ACC112 (cell line): ENCODE measurements around the gene GTF3C5.
"Not testable (repeated sequence)": the region's sequence is repeated elsewhere in the genome, so short reads cannot be mapped to it uniquely, and the experiment has no call there.

Experiments used
- H2AFZ ChIP-seq: fragments of 200-600 bp; sonication (generic); one replicate; pipeline ENCODE4 v1.6.0; 2017; ENCODE audit warnings: antibody characterized with exemption, low read length; ENCODE audit not compliant: unreplicated experiment
- H3K27ac ChIP-seq: fragments of 200-600 bp; sonication (generic); 2 replicates; pipeline ENCODE4 v1.5.1; 2014; ENCODE audit warnings: low read depth, mild to moderate bottlenecking, antibody characterized with exemption, low read length, moderate library complexity
- H3K27me3 ChIP-seq: fragments of 200-600 bp; sonication (generic); 2 replicates; pipeline ENCODE4 v1.6.1; 2014; ENCODE audit warnings: mild to moderate bottlenecking, antibody characterized with exemption, low read length, moderate library complexity, mixed read lengths; ENCODE audit not compliant: insufficient read depth
- H3K36me3 ChIP-seq: fragments of 200-600 bp; sonication (generic); 2 replicates; pipeline ENCODE4 v1.6.1; 2016; ENCODE audit warnings: mild to moderate bottlenecking, antibody characterized with exemption, low read length, moderate library complexity, mixed read lengths; ENCODE audit not compliant: insufficient read depth
- H3K4me1 ChIP-seq: fragments of 200-600 bp; sonication (generic); one replicate; pipeline ENCODE4 v1.6.1; 2016; ENCODE audit warnings: low read length, mixed read lengths; ENCODE audit not compliant: insufficient read depth, unreplicated experiment, control insufficient read depth
- H3K4me3 ChIP-seq: fragments of 200-600 bp; sonication (generic); 2 replicates; pipeline ENCODE4 v1.5.1; 2014; ENCODE audit warnings: mild to moderate bottlenecking, low read depth, low read length
- H3K79me2 ChIP-seq: fragments of 200-600 bp; sonication (generic); one replicate; pipeline ENCODE4 v1.6.0; 2016; ENCODE audit warnings: low read length; ENCODE audit not compliant: control insufficient read depth, unreplicated experiment, insufficient read depth

The GTF3C5 gene

DNA sequence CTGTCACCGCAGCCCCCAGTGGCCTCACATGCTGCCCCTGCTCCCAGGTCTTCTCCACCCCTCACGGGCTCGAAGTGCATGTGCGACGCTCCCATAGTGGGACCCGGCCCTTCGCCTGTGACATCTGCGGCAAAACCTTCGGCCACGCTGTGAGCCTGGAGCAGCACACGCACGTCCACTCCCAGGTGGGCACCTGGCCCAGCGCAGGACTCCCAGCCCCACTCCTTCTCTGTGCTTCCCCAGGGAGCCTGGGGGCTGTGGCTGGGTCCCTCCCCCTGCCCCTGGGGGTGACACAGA is 41.8 kb upstream of the GTF3C5 start:
- no peaks in the 10 kb centered on the region for H3K79me2 ChIP-seq
- no peaks in the 10 kb centered on the region for H3K36me3 ChIP-seq
- no peak overlapping the region for H3K27ac ChIP-seq
- H3K4me3 ChIP-seq, result no peak overlapping the region
- no peak overlapping the region for H2AFZ ChIP-seq
- H3K27me3 ChIP-seq, result peaks cover 36% of the 10 kb centered on the region
- peaks cover 9% of the 10 kb centered on the region for H3K4me1 ChIP-seq

DNA sequence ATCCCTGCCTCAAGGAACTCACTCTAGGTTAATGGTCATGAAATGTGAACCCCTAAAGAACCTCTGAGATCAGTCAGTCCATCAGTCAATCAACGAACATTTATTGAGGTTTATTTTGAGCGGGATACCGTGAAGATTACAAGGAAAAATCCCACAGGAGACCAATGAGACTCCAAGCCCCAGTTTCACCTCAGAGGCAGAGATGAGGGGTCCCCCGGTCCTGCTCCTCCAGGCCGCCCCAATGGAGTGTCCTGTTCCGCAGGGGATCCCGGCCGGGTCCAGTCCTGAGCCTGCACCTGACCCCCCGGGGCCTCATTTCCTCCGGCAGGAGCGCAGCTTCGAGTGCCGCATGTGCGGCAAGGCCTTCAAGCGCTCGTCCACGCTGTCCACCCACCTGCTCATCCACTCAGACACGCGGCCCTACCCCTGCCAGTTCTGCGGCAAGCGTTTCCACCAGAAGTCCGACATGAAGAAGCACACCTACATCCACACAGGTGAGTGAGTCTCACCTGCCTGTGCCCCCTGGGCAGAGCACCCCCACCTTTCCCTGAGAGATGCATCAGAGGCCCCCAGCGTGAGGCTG is 41.3 kb upstream of the GTF3C5 start:
- H3K27ac ChIP-seq, result no peak overlapping the region
- no peak overlapping the region for H2AFZ ChIP-seq
- peaks cover 41% of the 10 kb centered on the region for H3K27me3 ChIP-seq
- H3K79me2 ChIP-seq, result no peaks in the 10 kb centered on the region
- H3K4me1 ChIP-seq, result peaks cover 9% of the 10 kb centered on the region
- no peaks in the 10 kb centered on the region for H3K36me3 ChIP-seq
- H3K4me3 ChIP-seq, result no peak overlapping the region

DNA sequence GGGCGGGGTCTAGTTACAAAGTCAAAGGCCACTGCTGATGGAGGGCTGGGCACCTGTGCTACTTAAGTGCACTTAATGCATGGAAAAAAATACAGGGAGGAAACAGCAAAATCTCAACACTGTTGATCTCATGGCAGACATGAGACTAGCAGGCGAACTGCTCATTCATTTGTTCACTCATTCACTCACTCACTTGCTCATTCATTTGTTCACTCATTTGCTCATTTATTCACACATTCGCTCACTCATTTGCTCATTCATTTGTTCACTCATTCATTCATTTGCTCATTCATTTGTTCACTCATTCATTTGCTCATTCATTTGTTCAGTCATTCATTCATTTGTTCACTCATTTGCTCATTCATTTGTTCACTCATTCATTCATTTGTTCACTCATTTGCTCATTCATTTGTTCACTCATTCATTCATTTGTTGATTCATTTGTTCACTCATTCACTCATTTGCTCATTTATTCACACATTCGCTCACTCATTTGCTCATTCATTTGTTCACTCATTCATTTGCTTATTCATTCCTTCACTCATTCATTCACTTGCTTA is 40.7 kb upstream of the GTF3C5 start:
- H3K4me3 ChIP-seq, H3K27ac ChIP-seq, H3K36me3 ChIP-seq, H3K79me2 ChIP-seq, H3K4me1 ChIP-seq, H2AFZ ChIP-seq: not testable (repeated sequence)
- peaks cover 44% of the 10 kb centered on the region for H3K27me3 ChIP-seq

DNA sequence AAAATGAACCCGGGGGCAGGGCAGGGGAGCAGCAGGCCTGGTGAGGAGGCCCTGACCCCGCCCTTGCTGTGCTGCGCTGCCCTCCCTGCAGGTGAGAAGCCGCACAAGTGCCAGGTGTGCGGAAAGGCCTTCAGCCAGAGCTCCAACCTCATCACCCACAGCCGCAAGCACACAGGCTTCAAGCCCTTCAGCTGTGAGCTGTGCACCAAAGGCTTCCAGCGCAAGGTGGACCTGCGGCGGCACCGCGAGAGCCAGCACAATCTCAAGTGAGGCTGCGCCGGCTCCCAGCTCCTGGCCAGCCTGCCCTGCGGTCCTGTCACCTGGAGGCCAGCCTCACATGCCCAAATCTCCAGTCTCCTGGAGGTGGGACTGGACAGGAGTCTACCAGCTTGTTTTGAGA is 40.0 kb upstream of the GTF3C5 start:
- Histone ChIP-seq H2AFZ (no peak overlapping the region), H3K4me3 (no peak overlapping the region), H3K4me1 (peaks cover 9% of the 10 kb centered on the region)

DNA sequence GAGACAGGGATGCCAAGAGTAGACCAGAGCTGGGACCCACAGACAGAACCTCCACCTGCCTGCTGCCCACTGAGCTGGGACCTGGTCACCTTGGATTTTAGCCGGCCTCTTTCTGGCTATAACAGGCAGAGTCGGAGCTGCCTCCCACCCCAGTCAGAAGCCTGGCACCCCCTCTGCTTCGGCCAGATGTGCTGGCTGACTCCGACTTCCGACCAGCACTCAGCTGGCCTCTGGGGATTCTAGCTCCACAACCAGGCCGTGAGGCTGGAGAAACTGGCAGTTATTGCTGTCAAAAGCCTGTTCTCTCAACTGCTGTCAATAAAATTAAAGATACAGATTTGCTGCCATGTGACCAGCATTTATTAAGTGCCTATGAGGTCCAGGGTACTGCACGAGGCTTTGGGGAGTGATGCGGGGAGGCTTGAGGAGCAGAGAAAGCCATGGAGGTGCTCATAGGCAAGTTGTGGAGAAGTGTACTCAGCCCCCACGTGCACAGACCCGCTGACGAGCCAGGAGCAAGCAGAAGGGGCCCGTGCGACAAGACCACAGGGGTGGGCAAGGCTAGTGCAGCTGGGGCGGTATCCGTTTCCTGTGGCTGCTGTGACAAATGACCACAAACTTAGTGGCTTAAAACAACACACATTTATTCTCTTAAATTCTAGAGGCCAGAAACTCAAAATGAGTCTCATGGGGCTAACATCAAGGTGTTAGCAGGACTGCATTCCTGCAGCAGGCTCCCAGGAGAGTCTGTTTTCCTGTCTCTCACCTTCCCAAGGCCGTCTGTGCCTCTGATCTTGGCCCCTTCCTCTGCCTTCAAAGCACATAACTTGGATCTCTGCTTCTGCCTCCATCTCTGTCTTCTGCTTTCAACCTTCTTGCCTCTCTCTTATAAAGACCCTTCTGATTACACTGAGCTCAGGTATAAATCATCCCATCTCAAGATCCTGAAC is 39.2 kb upstream of the GTF3C5 start:
- peaks cover 51% of the 10 kb centered on the region for H3K27me3 ChIP-seq
- no peak overlapping the region for H3K4me3 ChIP-seq
- H3K79me2 ChIP-seq, result no peaks in the 10 kb centered on the region

More for the DNA sequence above, 40.0 kb upstream of the GTF3C5 start:
- H3K27ac ChIP-seq, result no peak overlapping the region
- H3K27me3 ChIP-seq, result peaks cover 44% of the 10 kb centered on the region
- H3K36me3 ChIP-seq, result no peaks in the 10 kb centered on the region
- no peaks in the 10 kb centered on the region for H3K79me2 ChIP-seq

DNA sequence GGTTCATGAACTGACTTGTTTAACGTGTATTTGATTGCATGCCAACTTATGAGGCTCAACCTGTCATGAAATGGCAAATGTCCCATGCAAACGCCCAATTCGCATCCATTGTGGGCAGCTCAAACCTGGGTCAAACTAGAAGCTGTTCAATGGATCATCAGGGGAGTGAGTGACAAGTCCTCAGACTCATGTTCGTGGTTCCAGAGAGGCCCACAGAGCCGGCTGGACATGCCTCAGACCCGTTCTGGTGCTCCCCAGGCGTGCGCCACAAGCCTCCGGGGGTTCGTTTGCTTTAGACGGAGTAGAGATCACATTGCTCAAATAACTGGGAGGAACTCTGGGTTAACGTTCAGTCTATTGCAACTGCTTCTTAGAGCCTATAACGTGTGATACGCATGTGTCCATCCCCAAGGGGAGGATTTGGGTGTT is 37.3 kb upstream of the GTF3C5 start:
- Histone ChIP-seq H3K4me1 (no peaks in the 10 kb centered on the region), H3K27ac (no peak overlapping the region), H3K79me2 (no peaks in the 10 kb centered on the region), H3K36me3 (no peaks in the 10 kb centered on the region), H2AFZ (no peak overlapping the region), H3K27me3 (peaks cover 51% of the 10 kb centered on the region), H3K4me3 (no peak overlapping the region)

More for the DNA sequence above, 39.2 kb upstream of the GTF3C5 start:
- H3K27ac ChIP-seq, result no peak overlapping the region
- no peak overlapping the region for H2AFZ ChIP-seq
- H3K36me3 ChIP-seq, result no peaks in the 10 kb centered on the region
- H3K4me1 ChIP-seq, result peaks cover 4% of the 10 kb centered on the region

DNA sequence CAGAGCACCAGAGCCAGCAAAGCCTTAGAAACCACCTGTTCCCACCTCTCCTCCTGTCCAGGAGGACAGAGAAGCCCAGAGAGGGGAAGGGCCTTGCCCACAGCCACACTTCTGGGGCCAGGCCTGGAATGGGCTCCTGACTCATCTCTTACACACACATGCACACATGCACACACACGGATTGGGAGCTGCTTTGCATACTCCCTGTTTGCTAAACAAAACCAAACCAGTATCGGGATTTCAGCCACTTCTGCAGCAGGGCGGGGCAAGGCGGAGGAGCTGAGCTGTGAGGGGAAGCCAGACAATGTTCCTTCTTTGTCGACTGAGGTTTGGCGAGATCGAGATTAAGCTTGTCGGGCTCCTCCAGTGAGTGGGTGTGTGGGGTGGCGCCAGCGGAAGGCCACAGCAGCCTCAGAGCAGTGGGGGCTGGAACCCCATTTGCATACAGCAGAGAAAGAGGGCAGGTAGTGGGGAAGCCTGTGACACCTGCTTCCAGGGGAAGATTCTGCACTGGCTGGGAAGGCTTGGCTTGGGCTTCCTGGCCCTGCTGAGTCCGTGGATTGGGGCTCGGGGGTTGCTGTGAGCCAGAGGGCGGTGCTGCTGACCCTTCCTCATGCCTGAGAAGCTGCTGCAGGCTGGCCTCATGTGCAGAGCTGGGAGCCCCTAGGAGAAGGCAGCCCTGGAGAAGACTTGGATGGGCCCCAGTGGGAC is 36.2 kb upstream of the GTF3C5 start:
- Histone ChIP-seq H3K27ac (no peak overlapping the region), H3K4me3 (no peak overlapping the region), H3K27me3 (peaks cover 60% of the 10 kb centered on the region), H3K36me3 (no peaks in the 10 kb centered on the region), H3K79me2 (no peaks in the 10 kb centered on the region), H3K4me1 (no peaks in the 10 kb centered on the region), H2AFZ (no peak overlapping the region)

DNA sequence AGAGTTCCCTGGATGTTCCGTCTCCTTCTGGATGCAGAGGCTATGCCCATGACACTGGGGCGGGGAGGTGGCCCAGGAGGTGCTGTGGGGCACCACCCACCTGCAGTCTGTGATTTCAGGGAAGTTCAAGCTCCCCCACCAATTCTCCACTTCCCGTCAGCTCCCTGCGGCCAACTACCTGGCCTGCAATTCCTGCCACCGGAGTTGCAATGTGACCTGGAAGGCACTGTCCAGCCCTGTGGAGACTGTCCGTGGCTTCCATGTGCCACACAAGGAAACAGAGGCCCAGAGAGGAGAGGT is 35.7 kb upstream of the GTF3C5 start:
- no peak overlapping the region for H3K27ac ChIP-seq
- no peak overlapping the region for H3K4me3 ChIP-seq
- no peaks in the 10 kb centered on the region for H3K79me2 ChIP-seq
- H2AFZ ChIP-seq, result no peak overlapping the region
- peaks cover 65% of the 10 kb centered on the region for H3K27me3 ChIP-seq
- no peaks in the 10 kb centered on the region for H3K4me1 ChIP-seq
- H3K36me3 ChIP-seq, result no peaks in the 10 kb centered on the region

DNA sequence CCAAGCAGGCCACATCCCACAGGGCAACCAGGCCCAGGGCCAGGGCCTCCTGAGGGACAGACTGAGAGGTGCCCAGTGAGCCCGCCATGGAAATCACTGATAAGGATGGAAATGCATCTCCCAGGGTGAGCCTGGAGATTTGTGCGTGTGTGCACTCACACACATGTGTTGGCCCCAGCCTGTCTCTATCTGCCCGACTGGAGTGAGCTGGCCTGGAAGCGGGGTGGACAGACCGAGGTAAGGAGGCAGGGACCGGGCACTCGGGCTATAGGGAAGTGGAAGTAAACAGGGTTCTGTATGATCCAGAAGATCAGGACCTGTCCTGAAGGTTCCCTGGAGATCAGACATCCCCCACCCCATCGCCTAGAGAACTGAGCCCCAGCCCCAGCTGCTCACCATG is 34.9 kb upstream of the GTF3C5 start:
- H2AFZ ChIP-seq, result no peak overlapping the region
- peaks cover 66% of the 10 kb centered on the region for H3K27me3 ChIP-seq
- no peaks in the 10 kb centered on the region for H3K4me1 ChIP-seq

DNA sequence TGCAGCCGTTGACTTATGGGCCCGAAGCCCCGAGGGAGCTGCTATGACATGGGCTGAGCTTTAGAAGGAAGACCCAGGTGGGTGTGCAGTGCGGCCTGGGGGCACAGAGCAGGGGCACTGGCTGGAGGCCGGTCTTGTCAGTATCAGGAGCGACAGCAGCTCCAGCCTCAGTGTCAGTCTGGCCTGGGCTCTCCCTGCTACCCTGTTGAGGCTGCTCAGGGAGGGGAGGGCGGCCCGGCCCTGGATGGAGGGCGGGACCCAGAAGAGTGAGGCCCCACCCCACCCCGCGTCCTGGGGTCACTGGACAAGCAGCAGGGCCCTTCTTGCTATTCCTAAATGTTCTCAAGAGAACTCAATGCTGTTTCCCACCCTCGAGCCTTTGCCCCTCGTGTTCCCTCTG is 34.3 kb upstream of the GTF3C5 start:
- Histone ChIP-seq H3K27me3 (peaks cover 61% of the 10 kb centered on the region), H3K36me3 (no peaks in the 10 kb centered on the region), H3K79me2 (no peaks in the 10 kb centered on the region), H2AFZ (no peak overlapping the region), H3K27ac (no peak overlapping the region), H3K4me3 (no peak overlapping the region), H3K4me1 (no peaks in the 10 kb centered on the region)

More for the DNA sequence above, 34.9 kb upstream of the GTF3C5 start:
- Histone ChIP-seq H3K79me2 (no peaks in the 10 kb centered on the region), H3K36me3 (no peaks in the 10 kb centered on the region), H3K4me3 (no peak overlapping the region), H3K27ac (no peak overlapping the region)
